GM12864 (cell line): ENCODE data around the gene SLC35D3.
A peak's percentile ranks its signal among the peaks of the same experiment; 100 is the strongest.
"Not testable (repeated sequence)": the region's sequence is repeated elsewhere in the genome, so short reads cannot be mapped to it uniquely, and the experiment has no call there.

ENCODE experiments used
- DNase-seq: peaks from one replicate; pipeline ENCODE4 v3.0.0-alpha.2; 2011; ENCODE audit warnings: low read depth
- H3K4me3 ChIP-seq: 2 replicates; pipeline ENCODE4 v1.5.1; 2011; ENCODE audit warnings: mild to moderate bottlenecking, low read depth, low read length, control low read depth
- TF ChIP-seq, protein P1 (sequence below): IDR thresholded peaks from 2 replicates; pipeline ENCODE4 v1.5.1; 2011; ENCODE audit warnings: low read depth, mild to moderate bottlenecking, moderate library complexity, low read length, control low read depth, inconsistent platforms; ENCODE audit errors: missing control alignments

SLC35D3 gene

DNA sequence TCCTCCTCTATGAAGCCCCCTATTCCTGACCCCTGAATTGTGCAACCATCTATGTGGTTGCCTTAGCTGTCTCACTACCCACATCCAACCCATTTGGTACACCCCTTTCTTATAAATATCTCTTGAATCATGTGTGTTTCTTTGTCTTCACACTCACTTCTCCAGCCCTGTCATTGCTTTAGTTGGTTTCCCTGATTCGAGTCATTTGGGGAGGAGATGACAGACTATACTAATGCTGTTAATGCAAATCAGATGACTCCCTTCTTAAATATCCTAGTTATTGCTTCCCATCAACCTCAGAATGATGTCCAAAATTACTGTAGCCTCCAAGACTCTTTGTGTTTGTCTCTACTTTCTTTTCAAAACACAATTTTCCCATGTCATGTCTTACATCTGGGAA, 23.0 kb downstream of the SLC35D3 start:
- TF ChIP-seq, protein P1, sequence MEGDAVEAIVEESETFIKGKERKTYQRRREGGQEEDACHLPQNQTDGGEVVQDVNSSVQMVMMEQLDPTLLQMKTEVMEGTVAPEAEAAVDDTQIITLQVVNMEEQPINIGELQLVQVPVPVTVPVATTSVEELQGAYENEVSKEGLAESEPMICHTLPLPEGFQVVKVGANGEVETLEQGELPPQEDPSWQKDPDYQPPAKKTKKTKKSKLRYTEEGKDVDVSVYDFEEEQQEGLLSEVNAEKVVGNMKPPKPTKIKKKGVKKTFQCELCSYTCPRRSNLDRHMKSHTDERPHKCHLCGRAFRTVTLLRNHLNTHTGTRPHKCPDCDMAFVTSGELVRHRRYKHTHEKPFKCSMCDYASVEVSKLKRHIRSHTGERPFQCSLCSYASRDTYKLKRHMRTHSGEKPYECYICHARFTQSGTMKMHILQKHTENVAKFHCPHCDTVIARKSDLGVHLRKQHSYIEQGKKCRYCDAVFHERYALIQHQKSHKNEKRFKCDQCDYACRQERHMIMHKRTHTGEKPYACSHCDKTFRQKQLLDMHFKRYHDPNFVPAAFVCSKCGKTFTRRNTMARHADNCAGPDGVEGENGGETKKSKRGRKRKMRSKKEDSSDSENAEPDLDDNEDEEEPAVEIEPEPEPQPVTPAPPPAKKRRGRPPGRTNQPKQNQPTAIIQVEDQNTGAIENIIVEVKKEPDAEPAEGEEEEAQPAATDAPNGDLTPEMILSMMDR, result no peak

DNA sequence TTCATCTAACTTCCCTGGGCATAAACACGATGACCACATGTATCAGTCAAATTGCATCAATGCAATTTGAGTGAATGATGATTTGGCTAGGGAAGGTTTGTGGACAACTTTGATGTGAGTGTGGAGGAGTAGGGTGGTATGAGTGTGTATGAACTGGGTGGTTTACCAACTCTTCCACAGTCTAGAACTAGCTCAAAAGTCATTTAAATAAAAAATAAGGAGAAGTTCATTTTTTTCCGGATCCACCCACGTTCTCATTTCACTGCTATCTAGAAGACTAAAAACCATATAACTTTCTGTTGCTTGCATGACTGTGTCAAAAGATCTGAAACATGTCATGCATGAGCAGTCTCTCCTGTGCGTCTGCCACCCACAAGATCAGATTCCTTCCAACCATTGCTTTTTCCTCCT, 23.6 kb downstream of the SLC35D3 start:
- DNase-seq, result peak; percentile 30
- TF ChIP-seq, protein P1, result no peak
- H3K4me3 ChIP-seq, result no peak overlapping the region

More for the DNA sequence above, 23.0 kb downstream of the SLC35D3 start:
- no peak for DNase-seq
- H3K4me3 ChIP-seq, result no peak overlapping the region

DNA sequence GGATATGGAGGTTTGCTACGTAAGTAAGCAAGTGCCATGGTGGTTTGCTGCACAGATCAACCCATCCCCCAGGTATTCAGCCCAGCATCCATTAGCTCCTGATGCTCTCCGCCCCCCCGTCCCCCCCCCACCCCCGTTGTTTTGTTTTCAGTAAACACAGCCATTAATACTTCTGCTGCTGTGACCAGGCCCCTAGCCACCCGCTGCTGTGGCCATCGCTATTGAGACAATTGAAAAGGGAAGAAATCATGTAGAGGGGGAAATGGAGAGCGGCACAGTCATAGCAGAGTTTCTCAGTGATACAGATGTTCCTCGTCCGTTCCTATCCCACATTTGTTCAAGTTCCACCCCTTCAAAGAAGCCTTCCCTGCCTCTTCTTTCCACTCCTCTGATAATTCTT, 24.9 kb downstream of the SLC35D3 start:
- DNase-seq, result no peak
- no peak overlapping the region for H3K4me3 ChIP-seq
- TF ChIP-seq, protein P1, result no peak

DNA sequence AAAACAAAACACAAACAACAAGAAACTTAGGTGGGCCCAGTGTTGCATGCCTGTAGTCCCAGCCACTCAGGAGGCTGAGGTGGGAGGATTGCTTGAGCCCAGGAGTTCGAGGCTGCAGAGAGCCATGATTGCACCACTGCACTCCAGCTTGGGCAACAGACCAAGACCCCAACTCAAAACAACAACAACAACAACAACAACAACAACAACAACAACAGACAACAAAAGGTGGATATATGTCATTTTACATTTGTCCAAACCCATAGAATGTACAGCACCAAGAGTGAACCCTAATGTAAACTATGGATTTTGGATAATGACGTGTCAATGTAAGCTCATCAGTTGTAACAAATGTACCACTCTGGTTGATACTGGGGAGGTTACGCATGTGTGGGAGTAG, 27.9 kb downstream of the SLC35D3 start:
- not testable (repeated sequence) for H3K4me3 ChIP-seq, DNase-seq

DNA sequence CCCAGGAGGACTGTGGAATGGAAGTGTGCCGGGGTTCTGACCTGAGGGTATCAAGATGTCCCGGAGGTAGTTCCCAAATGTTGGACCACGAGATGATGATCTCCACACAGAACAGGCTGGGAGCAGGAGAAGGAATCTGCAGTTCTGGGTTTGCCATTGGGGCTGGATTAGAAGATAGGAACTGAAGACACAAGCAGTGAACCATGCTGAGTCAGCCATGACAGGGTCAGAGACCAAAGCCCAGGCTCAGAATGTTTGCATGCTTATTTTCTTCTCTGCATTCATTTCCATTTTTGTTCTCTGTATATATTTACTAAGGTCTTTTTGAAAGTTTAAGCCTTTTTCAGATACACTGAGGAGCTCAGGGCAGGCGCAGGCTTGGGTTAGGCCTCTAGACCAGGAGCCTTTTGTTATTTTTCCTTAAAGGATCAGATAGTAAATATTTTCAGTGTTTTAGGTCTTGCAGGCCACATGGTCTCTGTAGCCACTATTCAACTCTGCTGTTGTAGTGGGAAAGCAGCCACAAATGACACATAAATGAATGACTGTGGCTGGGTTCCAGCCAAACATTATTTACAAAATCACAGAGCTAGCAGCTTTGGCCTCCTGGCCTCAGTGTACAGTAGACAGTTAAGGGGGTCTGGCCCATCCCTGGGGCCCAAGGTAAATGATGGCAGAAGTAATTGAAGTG, 28.5 kb downstream of the SLC35D3 start:
- TF ChIP-seq, protein P1, result no peak
- DNase-seq, result no peak
- H3K4me3 ChIP-seq, result no peak overlapping the region

DNA sequence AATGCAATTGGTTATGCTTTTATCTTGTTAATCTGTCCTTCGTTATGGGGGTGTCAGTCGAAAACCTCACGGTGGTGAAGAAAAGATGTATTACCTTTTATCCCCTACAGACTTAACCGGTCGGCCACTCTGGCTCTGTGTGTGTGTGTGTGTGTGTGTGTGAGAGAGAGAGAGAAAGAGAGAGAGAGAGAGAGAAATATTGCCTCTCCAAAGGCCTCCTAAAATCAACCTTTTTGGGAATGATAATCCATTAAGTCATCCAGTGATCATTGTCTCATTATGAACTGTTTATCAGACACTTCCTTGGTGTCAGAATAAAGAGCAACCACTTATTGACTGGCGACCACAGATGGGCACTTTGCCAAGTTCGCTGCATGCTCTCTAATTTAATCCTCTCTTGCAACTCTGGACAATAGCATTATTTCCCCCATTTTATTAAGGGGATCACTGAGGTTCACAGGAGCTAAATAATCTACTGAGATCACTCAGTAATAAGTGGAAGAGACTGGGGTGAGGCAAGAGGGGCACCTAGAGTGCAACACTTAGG, 30.7 kb downstream of the SLC35D3 start:
- H3K4me3 ChIP-seq, result no peak overlapping the region
- TF ChIP-seq, protein P1, result no peak
- no peak for DNase-seq

DNA sequence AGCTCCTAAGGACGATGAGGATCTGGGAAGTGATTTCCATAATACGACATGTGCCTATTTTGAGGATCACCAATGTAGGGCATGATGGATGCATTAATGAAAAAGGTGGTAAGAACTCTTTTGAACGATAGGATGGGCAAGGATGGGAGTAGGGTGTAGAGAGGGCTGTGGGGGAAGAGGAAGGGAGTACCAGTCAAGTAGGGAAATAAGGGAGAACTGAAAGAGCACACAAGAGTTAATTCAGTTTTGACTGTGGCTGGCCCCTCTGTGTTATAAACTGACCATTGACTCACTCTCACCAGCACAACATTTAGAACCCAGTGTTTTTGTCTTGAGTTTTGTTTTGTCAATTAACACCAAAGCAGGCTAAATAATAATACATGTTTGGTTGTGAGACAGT, 33.0 kb downstream of the SLC35D3 start:
- TF ChIP-seq, protein P1, result no peak
- H3K4me3 ChIP-seq, result no peak overlapping the region
- no peak for DNase-seq
